OCI-M2 (cell line): ENCODE results near the gene TMTC1.

Experiments used
- DNase-seq: peaks from one replicate; lab custom pipeline; 2025; ENCODE audit not compliant: unreplicated experiment; lab: John Stamatoyannopoulos, UW

Gene TMTC1

GRCh38 chr12:29545102-29545467 is 238.7 kb downstream of the TMTC1 start:
- no peak for DNase-seq

- no peak for DNase-seq
Measured at GRCh38 chr12:29544428-29545101, 239.2 kb downstream of the TMTC1 start.

- no peak for DNase-seq
Measured at GRCh38 chr12:29543036-29543435, 240.7 kb downstream of the TMTC1 start.

- DNase-seq: no peak
Measured at GRCh38 chr12:29537298-29537697, 246.4 kb downstream of the TMTC1 start.

DNA sequence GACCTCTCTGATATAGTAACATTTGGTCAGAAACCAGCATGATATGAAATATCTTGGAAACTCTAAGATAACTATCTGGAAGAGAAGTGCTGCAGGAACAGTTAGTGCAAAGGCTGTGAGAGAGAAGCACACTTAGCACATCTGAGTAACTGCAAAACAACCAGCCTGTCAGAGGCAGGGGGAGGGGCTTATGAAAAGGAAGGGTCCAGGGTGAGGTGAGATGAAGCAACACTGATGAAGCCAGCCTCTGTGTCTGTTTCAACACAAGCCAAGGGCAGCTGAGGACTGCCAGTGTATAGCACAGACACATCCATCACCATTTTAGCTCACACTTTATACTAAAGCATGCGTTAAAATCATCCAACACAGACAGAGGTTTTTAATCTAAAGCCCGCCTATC is 248.8 kb downstream of the TMTC1 start:
- DNase-seq: no peak

DNA sequence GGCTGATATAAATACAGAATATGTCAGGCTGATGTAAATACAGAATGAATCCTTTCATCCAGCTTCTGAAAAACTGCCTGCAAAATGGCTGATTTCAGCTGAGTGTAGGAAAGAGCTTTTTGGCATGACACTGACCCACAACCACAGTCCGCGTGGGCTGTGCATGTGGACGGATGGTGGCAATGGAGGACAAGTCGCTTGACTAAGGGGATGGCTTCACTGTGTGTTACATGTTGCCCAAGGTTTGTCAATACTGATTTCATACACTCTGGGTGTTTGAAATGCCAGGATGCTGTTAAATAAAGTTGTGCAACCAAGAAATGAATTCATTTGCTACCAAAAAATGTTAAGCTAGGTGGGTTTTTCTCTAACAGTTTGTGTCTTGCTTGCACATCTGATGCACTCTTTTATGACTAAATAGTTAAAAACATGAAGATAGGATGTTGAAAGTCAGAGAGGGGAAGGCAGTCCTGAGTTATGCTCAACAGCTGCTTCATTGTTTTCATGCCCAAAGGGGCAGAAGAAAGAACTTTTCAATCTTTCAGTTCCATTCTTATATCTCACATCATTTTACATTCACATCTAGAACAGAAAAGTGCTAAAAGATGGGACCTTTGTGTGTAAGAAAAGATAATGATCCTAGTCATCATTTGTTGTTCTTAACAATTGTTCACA is 249.8 kb downstream of the TMTC1 start:
- DNase-seq: no peak

- no peak for DNase-seq
Measured at GRCh38 chr12:29531471-29531870, 252.3 kb downstream of the TMTC1 start.

GRCh38 chr12:29530436-29530835 is 253.3 kb downstream of the TMTC1 start:
- DNase-seq: no peak

- DNase-seq: no peak
Measured at GRCh38 chr12:29528161-29528560, 255.6 kb downstream of the TMTC1 start.

DNA sequence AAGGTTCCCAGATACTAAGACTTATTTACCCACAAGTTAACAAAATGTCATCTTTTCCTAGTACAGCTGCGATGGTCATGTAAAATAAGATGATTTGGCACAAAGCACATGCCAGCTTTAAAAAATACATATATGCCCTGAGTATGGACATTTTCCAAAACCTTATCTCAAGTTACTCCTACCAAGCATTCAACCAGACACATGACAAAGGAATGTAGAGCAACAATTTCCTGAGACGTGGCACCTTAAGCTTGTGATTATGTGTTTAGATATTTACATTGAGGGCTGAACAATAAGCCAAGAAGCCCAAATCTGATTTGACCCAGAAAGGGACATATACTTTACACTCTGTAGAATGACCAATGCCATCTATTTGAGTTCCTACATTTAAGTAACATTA is 261.8 kb downstream of the TMTC1 start:
- no peak for DNase-seq

DNA sequence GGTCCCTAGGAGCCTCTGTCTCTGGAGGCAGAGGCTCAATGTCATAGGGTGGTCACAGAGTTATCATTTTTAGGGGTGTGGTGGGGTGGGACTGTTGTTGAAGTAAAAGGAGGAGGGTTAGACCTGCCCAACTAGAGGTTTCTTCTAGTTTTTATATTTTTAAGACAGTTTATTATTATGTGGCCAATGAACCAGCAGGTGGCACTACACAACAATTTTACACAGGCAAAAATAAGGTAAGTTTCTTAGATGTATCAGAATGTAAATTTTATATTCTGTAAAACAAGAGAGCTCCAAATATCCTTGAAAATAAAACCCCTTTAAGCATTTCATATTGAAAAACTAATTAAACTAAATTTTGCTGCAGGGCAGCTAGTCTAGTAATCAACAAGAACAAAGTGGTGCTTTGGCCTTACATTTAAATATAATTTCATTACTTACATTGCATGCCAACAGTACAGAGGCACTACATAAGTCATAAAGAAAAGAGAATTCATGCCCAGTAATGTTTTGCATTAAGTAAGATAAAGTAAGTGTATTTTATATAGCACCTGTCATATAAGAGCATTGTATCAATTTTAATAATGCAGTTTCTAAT is 264.1 kb downstream of the TMTC1 start:
- DNase-seq: no peak

DNA sequence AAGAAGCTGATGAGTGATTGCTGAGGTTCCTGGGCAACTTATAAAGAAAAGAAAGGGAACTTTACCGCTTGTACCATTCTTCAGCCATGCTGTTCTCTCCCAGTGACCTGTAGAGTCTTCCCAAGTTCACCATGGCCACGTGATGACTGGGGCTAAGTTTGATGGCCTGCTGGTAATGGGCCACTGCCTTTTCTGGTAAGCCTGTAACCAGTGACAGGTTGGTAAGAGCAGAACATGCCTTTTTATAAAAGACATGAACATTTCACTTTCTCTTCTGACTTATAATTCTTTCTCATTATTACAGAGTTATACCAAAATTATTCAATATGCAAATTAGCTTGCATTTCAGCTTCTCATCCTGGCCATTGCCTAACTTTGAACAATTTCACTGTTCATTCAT is 265.3 kb downstream of the TMTC1 start:
- DNase-seq: no peak

- DNase-seq: no peak
Measured at GRCh38 chr12:29517264-29517663, 266.5 kb downstream of the TMTC1 start.

DNA sequence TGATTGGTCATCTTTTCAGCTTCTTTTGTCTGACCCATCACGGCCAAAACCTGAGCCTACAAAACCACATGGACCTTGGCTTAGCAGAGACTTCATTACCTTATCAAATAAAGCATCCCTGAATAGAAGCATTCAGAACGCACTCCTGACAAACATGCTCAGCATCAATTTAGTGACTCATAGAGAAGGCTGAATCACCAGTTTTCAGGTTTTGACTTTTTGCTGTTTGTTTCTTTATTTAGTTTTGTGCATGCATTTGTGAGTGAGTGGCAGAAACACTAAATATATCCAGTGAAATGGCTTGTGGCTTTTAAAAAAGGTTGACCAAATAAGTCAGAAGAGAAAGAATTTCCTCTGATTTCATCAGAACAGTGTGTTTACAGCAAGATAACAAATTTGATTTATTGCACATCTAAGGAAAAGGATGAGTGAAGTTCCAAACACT is 267.3 kb downstream of the TMTC1 start:
- DNase-seq: no peak

GRCh38 chr12:29510591-29511185 is 273.1 kb downstream of the TMTC1 start:
- no peak for DNase-seq

DNA sequence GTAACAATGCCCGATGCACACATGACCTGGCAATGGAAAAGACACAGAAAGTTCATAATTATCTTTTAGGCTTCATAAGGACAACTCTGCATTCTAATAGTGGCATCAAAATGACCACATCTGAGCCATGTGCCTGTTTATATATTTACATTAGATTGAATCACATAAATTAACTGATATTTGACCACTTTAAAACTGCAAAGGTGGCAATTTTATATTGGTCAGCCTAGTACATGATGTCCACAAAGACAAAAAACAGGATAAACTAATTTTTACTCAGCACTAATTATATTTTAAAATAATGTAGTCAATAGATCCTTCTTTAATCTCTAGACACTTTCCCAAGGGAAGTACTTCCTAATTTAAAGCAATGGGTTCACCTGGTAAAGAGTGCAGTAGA is 274.2 kb downstream of the TMTC1 start:
- DNase-seq: no peak

DNA sequence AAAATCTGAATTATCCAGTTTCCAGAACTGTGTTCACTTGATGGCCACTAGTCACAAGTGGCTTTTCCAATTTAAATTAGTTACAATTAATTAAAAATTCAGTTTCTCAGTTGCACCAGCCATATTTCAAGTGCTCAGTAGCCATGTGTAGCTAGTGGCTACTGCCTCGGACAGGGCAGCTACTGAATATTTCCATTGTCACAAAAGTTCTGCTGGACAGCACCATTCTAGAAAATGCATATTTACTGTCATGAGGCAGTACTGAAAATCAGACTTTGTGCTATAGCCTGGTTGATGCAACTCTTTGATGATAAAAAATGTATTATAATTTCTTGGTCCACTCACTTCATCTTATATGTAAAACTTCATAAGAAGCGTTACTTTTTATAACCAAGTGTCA is 274.8 kb downstream of the TMTC1 start:
- DNase-seq: no peak

DNA sequence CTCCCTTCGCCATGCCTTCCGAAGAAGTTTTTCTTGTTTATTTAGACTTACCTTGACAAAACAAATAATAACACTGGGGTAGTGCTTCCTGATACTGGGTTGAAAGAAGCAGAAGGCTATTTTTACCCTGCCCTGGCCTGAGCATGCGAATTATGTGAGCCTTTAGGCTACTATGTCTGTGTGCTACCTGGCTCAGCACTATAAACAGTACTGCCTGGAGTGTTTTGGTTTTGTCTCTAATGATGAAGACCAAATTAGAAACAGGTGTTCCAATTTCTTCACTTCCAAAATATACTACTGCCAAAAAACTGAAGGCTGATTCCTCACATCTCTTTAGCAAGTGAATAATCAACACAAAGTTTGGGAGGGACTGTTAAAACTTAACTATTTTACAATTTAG is 278.6 kb downstream of the TMTC1 start:
- no peak for DNase-seq

- no peak for DNase-seq
Measured at GRCh38 chr12:29503283-29503682, 280.5 kb downstream of the TMTC1 start.

- DNase-seq: no peak
Measured at GRCh38 chr12:29499235-29499634, 284.5 kb downstream of the TMTC1 start.

GRCh38 chr12:29497588-29497987 is 286.2 kb downstream of the TMTC1 start, which contains the start of gene OVCH1:
Gene OVCH1, minus strand, starts transcription at chr12:29497686. Its CDS starts 0 bp downstream, at chr12:29497686.
- DNase-seq: no peak

DNA sequence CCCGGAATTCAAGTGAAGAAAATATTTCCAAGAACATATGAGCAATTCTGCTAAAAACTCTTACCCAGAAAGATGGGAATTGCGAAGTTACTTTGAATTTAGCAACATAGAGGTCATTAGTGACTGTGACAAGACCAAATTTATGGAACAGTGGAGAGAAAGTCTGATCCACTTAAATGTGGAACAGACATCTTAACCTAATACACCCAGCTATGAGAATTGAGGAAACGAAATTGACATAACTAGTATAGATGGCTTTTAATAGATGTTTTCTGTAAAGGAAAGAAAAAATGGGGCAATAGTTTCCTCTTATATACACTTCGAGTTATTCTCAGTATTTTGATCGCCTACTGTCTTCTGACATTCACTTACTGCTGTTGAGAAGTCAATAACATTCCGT is 290.9 kb downstream of the TMTC1 start:
- no peak for DNase-seq
